ENCODE results near the gene CADM3. TPM values are rescaled to one million over a fixed set of nuclear protein-coding genes. Genes with fewer than 3 reads are reported as not detected.

CADM3 gene
- total and polyA plus RNA-seq, 2 of the 8 experiments (the other 6 are each of a cell fraction or from before 2014, with no cell fraction given): 8.3 to 8.5 TPM

- Histone ChIP-seq H2AFZ (ENCODE audit: low read length) (no peak overlapping the region), H2BK120ac (replicated peaks; ENCODE audit: low read depth, low read length) (no peak overlapping the region), H3K4ac (replicated peaks; ENCODE audit: insufficient read length, low read depth, low read length) (no peak overlapping the region), H4K91ac (replicated peaks; ENCODE audit: insufficient read length, low read length) (no peak overlapping the region), H3K56ac (replicated peaks; ENCODE audit: insufficient read length, low read depth, low read length) (no peak overlapping the region), H3K27me3 (replicated peaks in 1 of 4; ENCODE audit: control insufficient read depth in 3 of 4, extremely low read depth in 1 of 4, insufficient read depth in 3 of 4, low read length in 3 of 4) (no peaks in the 10 kb centered on the region), H3K79me1 (ENCODE audit: low read depth, low read length) (0 out of 2 replicates have a peak, but pooled peaks cover 3% of the 10 kb centered on the region), H2BK5ac (ENCODE audit: low read depth, low read length) (no peak overlapping the region), H3K23me2 (ENCODE audit: low read depth, low read length) (peaks cover 12% of the 10 kb centered on the region), H2BK12ac (ENCODE audit: low read depth, low read length) (no peak overlapping the region), H3K27ac (ENCODE audit: low read depth, low read length) (no peak overlapping the region), H3K18ac (ENCODE audit: extremely low read depth, low read length) (no peak overlapping the region), H3K14ac (ENCODE audit: insufficient read length) (no peak overlapping the region), H2BK20ac (ENCODE audit: low read length) (no peak overlapping the region), H3K36me3 (ENCODE audit: control insufficient read depth in 2 of 4, insufficient read depth in 4 of 4, low read length in 3 of 4) (no peaks in the 10 kb centered on the region), H4K5ac (ENCODE audit: insufficient read length, low read depth, low read length) (no peak overlapping the region), H4K8ac (ENCODE audit: extremely low read depth, insufficient read depth, low read length) (no peak overlapping the region), H2BK15ac (ENCODE audit: low read length) (no peak overlapping the region), H3K9ac (replicated peaks in 1 of 4; ENCODE audit: extremely low read depth in 1 of 4, low read depth in 3 of 4, low read length in 3 of 4) (no peak overlapping the region), H3K79me2 (ENCODE audit: control insufficient read depth in 1 of 2, insufficient read depth in 2 of 2, low read length in 2 of 2) (peaks cover 0 to 14% of the 10 kb centered on the region in 2 experiments; a peak in 2 of 4 replicates), H3K4me1 (replicated peaks in 1 of 4; ENCODE audit: control insufficient read depth in 3 of 4, insufficient read depth in 4 of 4, low read length in 3 of 4) (peaks cover 0 to 8% (median 2%) of the 10 kb centered on the region in 4 experiments; a peak in 5 of 7 replicates), H3K9me3 (ENCODE audit: insufficient read depth in 2 of 2, low read depth in 1 of 2, low read length in 1 of 2) (no peaks in the 10 kb centered on the region), H3K23ac (ENCODE audit: insufficient read length) (no peak overlapping the region), H2AK5ac (ENCODE audit: low read depth, low read length) (no peak overlapping the region), H4K20me1 (replicated peaks in 1 of 2; ENCODE audit: control insufficient read depth in 1 of 2, insufficient read depth in 2 of 2, low read length in 2 of 2) (peaks cover 0 to 4% of the 10 kb centered on the region in 2 experiments), H3K4me3 (ENCODE audit: extremely low read depth in 1 of 4, insufficient read depth in 2 of 4, low read depth in 3 of 4, low read length in 4 of 4) (no peak overlapping the region), H3K4me2 (ENCODE audit: insufficient read depth in 1 of 2, low read depth in 2 of 2, low read length in 2 of 2) (no peak overlapping the region)
- DNase-seq (ENCODE audit: low read depth in 1 of 2, low spot score in 2 of 2): no peak
- CTCF ChIA-PET (ENCODE audit: partially characterized antibody): interaction anchor here (1.3 to 10.3 kb wide), 5 partner anchors 13 to 615 kb away, joined by 3 to 126 read pairs (median 9); no protein-coding TSS in a partner anchor
- WGBS, 2 experiments (ENCODE audit: extremely low coverage in 1 of 2, insufficient coverage in 1 of 2, insufficient read length in 1 of 2, insufficient replicate concordance in 2 of 2, low coverage in 1 of 2, low lambda C conversion rate in 2 of 2, missing lambda C conversion rate in 1 of 2): 79% methylated on average over 2 of the region's 2 CpGs; no CpG with 5 or more reads in 1 of the 2 experiments
- TF ChIP-seq TEAD4 (IDR thresholded peaks at IDR 0.05; ENCODE audit: low read depth, low read length) (no peak), MAFK (IDR thresholded peaks at IDR 0.05; ENCODE audit: low read depth, low read length) (peak; percentile 91), TCF12 (IDR thresholded peaks at IDR 0.05; ENCODE audit: low read depth, low read length) (no peak)
- POLR2A ChIA-PET (ENCODE audit: partially characterized antibody): no interaction called here
- FAIRE-seq: no peak
These were observed 12.8 kb downstream of the CADM3 start for GRCh38 chr1:159184201-159184600.

Measured in H1 (cell line).